ENCODE measurements around the gene ABHD6.

DNA sequence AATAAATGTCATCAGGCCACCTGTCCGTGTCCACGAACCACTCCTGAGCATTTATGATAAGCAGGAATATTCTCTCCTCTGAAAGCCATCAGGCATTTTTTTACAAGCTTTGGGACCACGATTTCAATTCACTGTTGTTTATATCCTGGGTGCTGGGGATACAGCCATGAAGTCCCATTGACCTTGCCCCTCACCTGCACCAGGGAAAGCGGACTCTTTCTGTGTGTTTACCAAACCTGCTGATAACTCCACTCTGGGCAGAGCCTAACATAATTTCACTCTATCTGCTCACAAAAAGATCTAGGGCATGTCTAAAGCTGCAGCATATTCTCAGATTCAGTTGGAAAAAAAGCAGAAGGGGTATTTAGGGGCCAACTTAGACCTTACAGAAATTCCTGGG lies 31.6 kb upstream of the ABHD6 start:
- TF ChIP-seq, protein P1, sequence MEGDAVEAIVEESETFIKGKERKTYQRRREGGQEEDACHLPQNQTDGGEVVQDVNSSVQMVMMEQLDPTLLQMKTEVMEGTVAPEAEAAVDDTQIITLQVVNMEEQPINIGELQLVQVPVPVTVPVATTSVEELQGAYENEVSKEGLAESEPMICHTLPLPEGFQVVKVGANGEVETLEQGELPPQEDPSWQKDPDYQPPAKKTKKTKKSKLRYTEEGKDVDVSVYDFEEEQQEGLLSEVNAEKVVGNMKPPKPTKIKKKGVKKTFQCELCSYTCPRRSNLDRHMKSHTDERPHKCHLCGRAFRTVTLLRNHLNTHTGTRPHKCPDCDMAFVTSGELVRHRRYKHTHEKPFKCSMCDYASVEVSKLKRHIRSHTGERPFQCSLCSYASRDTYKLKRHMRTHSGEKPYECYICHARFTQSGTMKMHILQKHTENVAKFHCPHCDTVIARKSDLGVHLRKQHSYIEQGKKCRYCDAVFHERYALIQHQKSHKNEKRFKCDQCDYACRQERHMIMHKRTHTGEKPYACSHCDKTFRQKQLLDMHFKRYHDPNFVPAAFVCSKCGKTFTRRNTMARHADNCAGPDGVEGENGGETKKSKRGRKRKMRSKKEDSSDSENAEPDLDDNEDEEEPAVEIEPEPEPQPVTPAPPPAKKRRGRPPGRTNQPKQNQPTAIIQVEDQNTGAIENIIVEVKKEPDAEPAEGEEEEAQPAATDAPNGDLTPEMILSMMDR (IDR thresholded peaks at IDR 0.05; ENCODE audit: poor library complexity, severe bottlenecking) = no peak
- TF ChIP-seq RAD21 (conservative IDR thresholded peaks at IDR 0.05) = no peak
- TF ChIP-seq, protein P2, sequence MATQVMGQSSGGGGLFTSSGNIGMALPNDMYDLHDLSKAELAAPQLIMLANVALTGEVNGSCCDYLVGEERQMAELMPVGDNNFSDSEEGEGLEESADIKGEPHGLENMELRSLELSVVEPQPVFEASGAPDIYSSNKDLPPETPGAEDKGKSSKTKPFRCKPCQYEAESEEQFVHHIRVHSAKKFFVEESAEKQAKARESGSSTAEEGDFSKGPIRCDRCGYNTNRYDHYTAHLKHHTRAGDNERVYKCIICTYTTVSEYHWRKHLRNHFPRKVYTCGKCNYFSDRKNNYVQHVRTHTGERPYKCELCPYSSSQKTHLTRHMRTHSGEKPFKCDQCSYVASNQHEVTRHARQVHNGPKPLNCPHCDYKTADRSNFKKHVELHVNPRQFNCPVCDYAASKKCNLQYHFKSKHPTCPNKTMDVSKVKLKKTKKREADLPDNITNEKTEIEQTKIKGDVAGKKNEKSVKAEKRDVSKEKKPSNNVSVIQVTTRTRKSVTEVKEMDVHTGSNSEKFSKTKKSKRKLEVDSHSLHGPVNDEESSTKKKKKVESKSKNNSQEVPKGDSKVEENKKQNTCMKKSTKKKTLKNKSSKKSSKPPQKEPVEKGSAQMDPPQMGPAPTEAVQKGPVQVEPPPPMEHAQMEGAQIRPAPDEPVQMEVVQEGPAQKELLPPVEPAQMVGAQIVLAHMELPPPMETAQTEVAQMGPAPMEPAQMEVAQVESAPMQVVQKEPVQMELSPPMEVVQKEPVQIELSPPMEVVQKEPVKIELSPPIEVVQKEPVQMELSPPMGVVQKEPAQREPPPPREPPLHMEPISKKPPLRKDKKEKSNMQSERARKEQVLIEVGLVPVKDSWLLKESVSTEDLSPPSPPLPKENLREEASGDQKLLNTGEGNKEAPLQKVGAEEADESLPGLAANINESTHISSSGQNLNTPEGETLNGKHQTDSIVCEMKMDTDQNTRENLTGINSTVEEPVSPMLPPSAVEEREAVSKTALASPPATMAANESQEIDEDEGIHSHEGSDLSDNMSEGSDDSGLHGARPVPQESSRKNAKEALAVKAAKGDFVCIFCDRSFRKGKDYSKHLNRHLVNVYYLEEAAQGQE (IDR thresholded peaks at IDR 0.05; ENCODE audit: borderline replicate concordance) = no peak
- TF ChIP-seq EZH2 (IDR thresholded peaks at IDR 0.05; ENCODE audit: borderline replicate concordance, insufficient read depth, low read length, poor library complexity, severe bottlenecking) = no peak
- no peak for TF ChIP-seq POLR2AphosphoS5 (IDR thresholded peaks at IDR 0.05)
- no peak for TF ChIP-seq EP300 (conservative IDR thresholded peaks at IDR 0.05; ENCODE audit: poor library complexity, severe bottlenecking)
- no peak for TF ChIP-seq SMC3 (conservative IDR thresholded peaks at IDR 0.05; ENCODE audit: poor library complexity)
- TF ChIP-seq TAF1 (IDR thresholded peaks at IDR 0.05; ENCODE audit: low read depth) = no peak

All from neural cell (in vitro differentiated cells).